ENCODE results near the gene TGM2. TPM values are rescaled to one million over a fixed set of nuclear protein-coding genes. Genes with fewer than 3 reads are reported as not detected.

TGM2 gene
- total RNA-seq, 4 donors from 2014 or later: 170 to 385 (median 212) TPM

GRCh38 chr20:38136421-38137245 is 28.4 kb downstream of the TGM2 start:
- no peaks in the 10 kb centered on the region for H3K9me3 ChIP-seq
- peaks cover 27 to 95% (median 91%) of the 10 kb centered on the region in 4 donors for H3K36me3 ChIP-seq
- H3K4me3 ChIP-seq: no peak overlapping the region
- H3K27me3 ChIP-seq: no peaks in the 10 kb centered on the region
- H3K4me1 ChIP-seq: peaks cover 12 to 38% (median 26%) of the 10 kb centered on the region in 4 donors
- intact Hi-C loops (cut with DNase I): no loop called here
- peak overlapping the region in 2 of 4 donors; percentile 32 to 34 for H3K27ac ChIP-seq (replicated peaks in 1 of 4)
- WGBS: 89% methylated on average over 14 of the region's 14 CpGs
- TF ChIP-seq POLR2AphosphoS5 (IDR thresholded peaks at IDR 0.05) (no peak), EP300 (IDR thresholded peaks at IDR 0.05) (no peak), CTCF (IDR thresholded peaks at IDR 0.05) (no peak), POLR2A (IDR thresholded peaks at IDR 0.05; ENCODE audit: low read depth) (no peak)
- no peak for DNase-seq (ENCODE audit: extremely low spot score)

DNA sequence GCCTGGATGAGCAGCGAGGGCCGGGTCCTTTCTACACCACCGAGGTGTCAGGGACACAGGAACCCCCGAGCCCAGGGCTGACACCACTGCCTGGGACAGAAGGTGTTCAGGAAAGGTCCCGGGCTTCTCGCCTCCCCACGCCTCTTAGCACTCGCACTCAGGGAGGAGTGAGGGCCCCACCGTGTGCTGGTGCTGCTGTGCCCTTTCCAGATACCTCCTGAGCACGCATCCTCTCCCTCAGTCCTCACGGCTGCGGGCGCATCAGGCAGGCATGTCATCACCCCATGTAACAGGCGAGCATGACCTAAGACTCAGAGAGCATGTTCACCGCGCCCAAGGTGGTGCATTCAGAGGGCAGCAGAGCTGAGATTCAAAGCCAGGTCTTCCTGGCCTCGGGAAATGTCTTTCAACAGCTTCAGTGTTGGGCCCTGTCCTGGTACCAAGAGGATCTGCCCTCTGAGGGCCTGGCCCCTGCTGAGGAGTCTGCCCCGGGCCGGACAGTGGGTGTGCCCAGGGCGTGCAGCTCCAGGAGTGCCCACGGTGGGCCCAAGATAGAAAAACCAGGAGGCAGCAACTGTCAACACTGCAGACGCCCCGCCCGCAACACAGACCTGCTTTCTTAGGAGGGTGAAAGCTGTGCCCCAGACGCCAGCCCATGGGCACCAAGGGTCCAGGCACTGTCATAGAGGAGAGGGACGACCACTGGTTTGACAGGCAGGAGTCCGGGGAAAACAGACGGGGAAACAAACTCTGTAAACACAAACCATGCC is 29.2 kb downstream of the TGM2 start:
- Histone ChIP-seq H3K27me3 (no peaks in the 10 kb centered on the region), H3K27ac (replicated peaks in 1 of 4) (peak overlapping the region; percentile 32 to 66 (median 46)), H3K4me1 (peaks cover 12 to 38% (median 26%) of the 10 kb centered on the region in 4 donors), H3K9me3 (no peaks in the 10 kb centered on the region), H3K36me3 (peaks cover 27 to 95% (median 91%) of the 10 kb centered on the region in 4 donors), H3K4me3 (no peak overlapping the region)
- 100% methylated on average over 7 of the region's 28 CpGs for WGBS
- TF ChIP-seq POLR2AphosphoS5 (IDR thresholded peaks at IDR 0.05): no peak
- no peak for TF ChIP-seq EP300 (IDR thresholded peaks at IDR 0.05)
- TF ChIP-seq POLR2A (IDR thresholded peaks at IDR 0.05; ENCODE audit: low read depth): no peak
- no peak for TF ChIP-seq CTCF (IDR thresholded peaks at IDR 0.05)
- intact Hi-C loops (cut with DNase I): no loop called here
- no peak for DNase-seq (ENCODE audit: extremely low spot score)

DNA sequence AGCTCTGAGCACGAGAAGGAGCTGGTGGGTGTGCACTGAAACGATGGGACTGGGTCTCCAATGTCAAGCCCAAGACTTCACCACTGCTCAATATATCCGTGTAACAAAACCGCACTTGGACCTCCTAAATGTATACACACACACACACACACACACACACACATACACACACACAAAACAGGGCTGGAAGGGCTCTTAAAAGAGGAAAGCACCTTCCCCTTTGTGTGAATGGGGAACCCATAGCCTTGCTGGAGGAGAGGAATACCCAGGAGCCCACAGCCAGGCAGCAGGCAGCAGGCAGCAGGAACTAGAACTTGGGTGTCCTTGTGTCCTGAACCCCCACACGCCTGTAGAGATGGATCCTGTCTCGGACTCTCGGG is 29.8 kb downstream of the TGM2 start:
- Histone ChIP-seq H3K27ac (replicated peaks in 1 of 4) (peak overlapping the region; percentile 32 to 66 (median 48)), H3K4me1 (peaks cover 12 to 32% (median 26%) of the 10 kb centered on the region in 4 donors), H3K4me3 (no peak overlapping the region), H3K36me3 (peaks cover 28 to 95% (median 91%) of the 10 kb centered on the region in 4 donors), H3K9me3 (no peaks in the 10 kb centered on the region), H3K27me3 (no peaks in the 10 kb centered on the region)
- TF ChIP-seq POLR2A (IDR thresholded peaks at IDR 0.05; ENCODE audit: low read depth) (no peak), EP300 (IDR thresholded peaks at IDR 0.05) (no peak), CTCF (IDR thresholded peaks at IDR 0.05) (no peak), POLR2AphosphoS5 (IDR thresholded peaks at IDR 0.05) (no peak)
- WGBS: 71% methylated on average over 4 of the region's 7 CpGs
- DNase-seq (ENCODE audit: extremely low spot score): no peak
- intact Hi-C loops (cut with DNase I): no loop called here

GRCh38 chr20:38134427-38135270 is 30.4 kb downstream of the TGM2 start:
- DNase-seq (ENCODE audit: extremely low spot score): no peak
- WGBS: 43% methylated on average over 9 of the region's 9 CpGs
- peaks cover 12 to 30% (median 26%) of the 10 kb centered on the region in 4 donors for H3K4me1 ChIP-seq
- no peaks in the 10 kb centered on the region for H3K9me3 ChIP-seq
- peaks cover 26 to 95% (median 91%) of the 10 kb centered on the region in 4 donors for H3K36me3 ChIP-seq
- intact Hi-C loops (cut with DNase I): no loop called here
- H3K27me3 ChIP-seq: no peaks in the 10 kb centered on the region
- H3K27ac ChIP-seq (replicated peaks in 1 of 4): peak overlapping the region; percentile 32 to 66 (median 48)
- no peak overlapping the region for H3K4me3 ChIP-seq
- TF ChIP-seq POLR2A (IDR thresholded peaks at IDR 0.05; ENCODE audit: low read depth): no peak
- no peak for TF ChIP-seq EP300 (IDR thresholded peaks at IDR 0.05)
- TF ChIP-seq POLR2AphosphoS5 (IDR thresholded peaks at IDR 0.05): no peak
- TF ChIP-seq CTCF (IDR thresholded peaks at IDR 0.05): no peak

Data from esophagus muscularis mucosa (tissue), 4 donors.